GM10248 (cell line): ENCODE data around the gene EIF2A.

Experiments used
- CTCF ChIA-PET: fragments of 300-600 bp; sonication (Branson Sonifier 250); formaldehyde crosslinking; extraction: SDS; loops from one replicate; lab custom pipeline; 2021; ENCODE audit warnings: antibody characterized with exemption; lab: Yijun Ruan, JAX
- POLR2A ChIA-PET: fragments of 350-650 bp; sonication (Branson Sonifier 250); formaldehyde crosslinking; extraction: SDS; loops from one replicate; lab custom pipeline; 2020; ENCODE audit warnings: antibody characterized with exemption; lab: Yijun Ruan, JAX
- DNase-seq: peaks from one replicate; pipeline ENCODE4 v3.0.0; 2012; ENCODE audit errors: extremely low spot score
- TF ChIP-seq, protein P1 (sequence below): IDR thresholded peaks from 2 replicates; pipeline ENCODE4 v1.5.1; 2012; ENCODE audit warnings: mild to moderate bottlenecking, low read depth; ENCODE audit errors: extremely low read depth, missing control alignments, control extremely low read depth

Gene EIF2A

GRCh38 chr3:150577855-150578254, 31.3 kb downstream of the EIF2A start:
- TF ChIP-seq, protein P1, sequence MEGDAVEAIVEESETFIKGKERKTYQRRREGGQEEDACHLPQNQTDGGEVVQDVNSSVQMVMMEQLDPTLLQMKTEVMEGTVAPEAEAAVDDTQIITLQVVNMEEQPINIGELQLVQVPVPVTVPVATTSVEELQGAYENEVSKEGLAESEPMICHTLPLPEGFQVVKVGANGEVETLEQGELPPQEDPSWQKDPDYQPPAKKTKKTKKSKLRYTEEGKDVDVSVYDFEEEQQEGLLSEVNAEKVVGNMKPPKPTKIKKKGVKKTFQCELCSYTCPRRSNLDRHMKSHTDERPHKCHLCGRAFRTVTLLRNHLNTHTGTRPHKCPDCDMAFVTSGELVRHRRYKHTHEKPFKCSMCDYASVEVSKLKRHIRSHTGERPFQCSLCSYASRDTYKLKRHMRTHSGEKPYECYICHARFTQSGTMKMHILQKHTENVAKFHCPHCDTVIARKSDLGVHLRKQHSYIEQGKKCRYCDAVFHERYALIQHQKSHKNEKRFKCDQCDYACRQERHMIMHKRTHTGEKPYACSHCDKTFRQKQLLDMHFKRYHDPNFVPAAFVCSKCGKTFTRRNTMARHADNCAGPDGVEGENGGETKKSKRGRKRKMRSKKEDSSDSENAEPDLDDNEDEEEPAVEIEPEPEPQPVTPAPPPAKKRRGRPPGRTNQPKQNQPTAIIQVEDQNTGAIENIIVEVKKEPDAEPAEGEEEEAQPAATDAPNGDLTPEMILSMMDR: no peak
- ChIA-PET POLR2A (interaction anchor here (0.6 kb wide), 1 partner anchor 35 kb away, joined by 3 read pairs; no protein-coding TSS in a partner anchor), CTCF (interaction anchor here (1.6 to 2.6 kb wide), 4 partner anchors 11 to 29 kb away, joined by 3 to 8 read pairs (median 8); no protein-coding TSS in a partner anchor)
- no peak for DNase-seq

- POLR2A ChIA-PET: no interaction called here
- TF ChIP-seq, protein P1: no peak
- DNase-seq: no peak
- CTCF ChIA-PET: no interaction called here
These were observed 34.6 kb downstream of the EIF2A start for GRCh38 chr3:150581174-150581573.

DNA sequence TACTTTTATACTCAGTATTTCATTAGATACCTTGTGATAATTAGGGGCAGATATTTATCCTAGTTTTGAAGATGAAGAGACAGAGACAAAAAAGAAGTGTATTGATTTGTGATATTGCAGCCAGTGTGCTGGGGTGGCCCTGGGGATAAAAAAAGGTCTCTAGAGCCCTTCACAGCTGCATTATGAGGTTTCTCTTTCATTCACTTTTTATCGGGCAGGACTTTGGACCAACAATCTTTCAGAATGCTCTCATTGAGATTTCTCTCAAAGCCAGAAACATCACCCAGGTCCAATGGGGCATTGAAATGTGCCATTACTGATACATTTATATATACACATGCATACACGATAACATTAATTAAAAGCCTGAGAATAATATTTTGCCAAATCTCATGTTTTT, 36.0 kb downstream of the EIF2A start:
- ChIA-PET POLR2A (no interaction called here), CTCF (interaction anchor here (1.1 to 1.2 kb wide), 2 partner anchors 9 to 10 kb away, joined by 5 to 6 read pairs; no protein-coding TSS in a partner anchor)
- TF ChIP-seq, protein P1: no peak
- DNase-seq: peak; percentile 42

GRCh38 chr3:150583028-150583427, 36.4 kb downstream of the EIF2A start:
- DNase-seq: peak; percentile 56
- POLR2A ChIA-PET: no interaction called here
- TF ChIP-seq, protein P1: no peak
- CTCF ChIA-PET: interaction anchor here (1.1 to 1.2 kb wide), 2 partner anchors 9 to 10 kb away, joined by 5 to 6 read pairs; no protein-coding TSS in a partner anchor

DNA sequence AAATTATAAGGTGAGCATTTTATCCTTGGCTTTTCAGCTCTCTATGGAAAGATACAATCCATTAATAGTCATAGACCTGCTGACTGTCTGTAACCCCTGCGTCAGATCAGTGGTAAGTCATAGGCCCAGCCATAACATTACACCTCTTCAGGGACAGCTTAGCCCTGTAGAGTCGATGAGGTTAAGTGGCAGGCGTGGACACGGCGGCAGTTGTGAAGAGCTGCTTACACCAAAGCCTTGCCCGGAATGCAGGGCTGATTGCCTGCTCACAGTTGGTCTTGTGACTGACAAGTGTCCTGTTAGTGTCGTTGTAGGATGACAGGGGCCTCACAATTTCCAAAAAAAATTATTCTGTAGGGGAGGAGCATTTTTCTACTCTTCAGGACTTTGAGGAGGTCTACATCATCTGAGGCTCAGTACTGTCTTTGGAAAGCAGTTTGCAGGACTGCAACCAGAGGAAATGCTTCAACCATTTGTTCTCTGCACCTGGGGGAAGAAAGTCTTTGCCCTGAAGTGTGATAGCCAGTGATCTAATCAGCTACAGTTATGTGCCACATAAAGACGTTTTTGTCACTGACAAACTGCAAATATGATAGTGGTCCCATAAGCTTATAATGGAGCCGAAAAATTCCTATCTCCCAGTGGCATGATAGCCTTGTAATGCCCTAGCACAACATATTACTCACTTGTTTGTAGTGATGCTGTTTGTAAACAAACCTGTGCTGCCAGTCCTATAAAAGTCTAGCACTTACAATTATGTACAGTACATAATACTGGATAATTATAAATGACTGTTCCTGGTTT, 41.6 kb downstream of the EIF2A start:
- TF ChIP-seq, protein P1: no peak
- no peak for DNase-seq
- ChIA-PET POLR2A (interaction anchor here (0.8 to 1.6 kb wide), 2 partner anchors 14 to 15 kb away, joined by 3 to 4 read pairs; partner anchors contain the start of gene SELENOT), CTCF (interaction anchor here (1.0 to 1.6 kb wide), 6 partner anchors 10 to 22 kb away, joined by 3 to 8 read pairs (median 3); partner anchors contain the start of gene SELENOT)

- POLR2A ChIA-PET: no interaction called here
- DNase-seq: no peak
- CTCF ChIA-PET: interaction anchor here (0.9 to 1.8 kb wide), 5 partner anchors 9 to 22 kb away, joined by 3 to 8 read pairs (median 3); no protein-coding TSS in a partner anchor
- TF ChIP-seq, protein P1: no peak
These were observed 43.2 kb downstream of the EIF2A start for GRCh38 chr3:150589759-150590158.
